Endodermal cell (in vitro differentiated cells): ENCODE measurements around the gene TPTE2. TPM values are rescaled to one million over a fixed set of nuclear protein-coding genes. Genes with fewer than 3 reads are reported as not detected.
"Not testable (repeated sequence)": the region's sequence is repeated elsewhere in the genome, so short reads cannot be mapped to it uniquely, and the experiment has no call there.

Experiments used
- DNase-seq: peaks from one replicate; pipeline ENCODE4 v3.0.0-alpha.2; 2017
- H3K27ac ChIP-seq: 2 replicates; pipeline ENCODE4 v1.5.1; 2013; ENCODE audit warnings: mild to moderate bottlenecking, low read depth, low read length, moderate library complexity
- H3K27me3 ChIP-seq: 2 replicates; pipeline ENCODE4 v1.6.1; 2013; ENCODE audit warnings: mild to moderate bottlenecking, low read length, moderate library complexity; ENCODE audit not compliant: insufficient read depth, control insufficient read depth, poor library complexity, severe bottlenecking
- H3K36me3 ChIP-seq: 2 replicates; pipeline ENCODE4 v1.7.0; 2013; ENCODE audit warnings: mild to moderate bottlenecking, low read length, moderate library complexity; ENCODE audit not compliant: control insufficient read depth, insufficient read depth
- H3K4me1 ChIP-seq: one replicate; pipeline ENCODE4 v1.7.0; 2013; ENCODE audit warnings: low read length; ENCODE audit not compliant: control insufficient read depth, insufficient read depth
- H3K4me3 ChIP-seq: 2 replicates; pipeline ENCODE4 v1.5.1; 2013; ENCODE audit warnings: mild to moderate bottlenecking, low read length, moderate library complexity
- H3K9ac ChIP-seq: 2 replicates; pipeline ENCODE4 v1.6.1; 2013; ENCODE audit warnings: mild to moderate bottlenecking, low read length, moderate library complexity; ENCODE audit not compliant: poor library complexity, severe bottlenecking; ENCODE audit errors: extremely low read depth
- H3K9me3 ChIP-seq: 2 replicates; pipeline ENCODE4 v1.6.1; 2013; ENCODE audit warnings: mild to moderate bottlenecking, low read length, moderate library complexity; ENCODE audit not compliant: control insufficient read depth
- H3K27ac Mint-ChIP-seq: 2 replicates; pipeline ENCODE4 v1.8.0; 2020; ENCODE audit warnings: mixed read lengths
- H3K27me3 Mint-ChIP-seq: 2 replicates; pipeline ENCODE4 v1.8.0; 2021; ENCODE audit warnings: mild to moderate bottlenecking, mixed read lengths; ENCODE audit not compliant: insufficient read depth
- H3K36me3 Mint-ChIP-seq: 2 replicates; pipeline ENCODE4 v1.8.0; 2020; ENCODE audit warnings: low read depth, mixed read lengths
- H3K4me1 Mint-ChIP-seq: 2 replicates; pipeline ENCODE4 v1.8.0; 2020; ENCODE audit warnings: mixed read lengths
- H3K4me3 Mint-ChIP-seq: 2 replicates; pipeline ENCODE4 v1.8.0; 2020; ENCODE audit warnings: mild to moderate bottlenecking, moderate library complexity, mixed read lengths
- H3K9me3 Mint-ChIP-seq: 2 replicates; pipeline ENCODE4 v1.8.0; 2020; ENCODE audit warnings: mild to moderate bottlenecking, mixed read lengths
- WGBS, 2 experiments: methylation state at CpG; one replicate each; pipeline versions ENCODE4 v1.1.5 to v1.1.7; 2013; ENCODE audit warnings: missing lambda C conversion rate in 2 of 2, mixed read lengths in 1 of 2; ENCODE audit not compliant: insufficient coverage in 1 of 2, insufficient read length in 1 of 2; 5-methylcytosine and 5-hydroxymethylcytosine counted together
- long read RNA-seq, 4 experiments: library from polyadenylated mRNA in 2 of 4; library from RNA in 1 of 4; library from capped mRNA in 1 of 4; stranded (forward) in 3 of 4; unstranded in 1 of 4; transcript quantifications; one replicate each; pipeline ENCODE4 v2.0.0, GENCODE V29; 2020 to 2021; ENCODE audit warnings: inconsistent platforms in 1 of 4
- polyA plus RNA-seq, 2 experiments: library from polyadenylated mRNA; stranded (reverse); fragments of 50-300 nt; gene quantifications; one replicate each; pipeline ENCODE4 v1.2.3, GENCODE V29; 2013
- total RNA-seq, 2 donors: library from RNA; stranded (reverse); fragmentation: NEBNext Ultra II Directional in 1 of 2; extraction: Animal tissue kit (Norgen Biotek cat#: 25700) in 1 of 2; gene quantifications; 2 replicates in 1 of 2; 3 replicates in 1 of 2; pipeline ENCODE4 v1.2.1, GENCODE V29; 2021
- TF ChIP-seq, protein P1 (sequence below): fragments of 200-600 bp; sonication (generic); conservative IDR thresholded peaks from 2 replicates; pipeline ENCODE4 v1.5.0; 2021; ENCODE audit warnings: antibody characterized with exemption, mild to moderate bottlenecking

The TPTE2 gene
- not detected for total RNA-seq
- polyA plus RNA-seq (2013, experiment 1 of 2) = 0.18 TPM
- 0.21 TPM for polyA plus RNA-seq (2013, experiment 2 of 2)
- long read RNA-seq, experiment 1 = 0 reads
- long read RNA-seq, experiment 2 = 0 reads
- long read RNA-seq, experiment 3 = 0 reads
- long read RNA-seq, experiment 4 = 0 reads

DNA sequence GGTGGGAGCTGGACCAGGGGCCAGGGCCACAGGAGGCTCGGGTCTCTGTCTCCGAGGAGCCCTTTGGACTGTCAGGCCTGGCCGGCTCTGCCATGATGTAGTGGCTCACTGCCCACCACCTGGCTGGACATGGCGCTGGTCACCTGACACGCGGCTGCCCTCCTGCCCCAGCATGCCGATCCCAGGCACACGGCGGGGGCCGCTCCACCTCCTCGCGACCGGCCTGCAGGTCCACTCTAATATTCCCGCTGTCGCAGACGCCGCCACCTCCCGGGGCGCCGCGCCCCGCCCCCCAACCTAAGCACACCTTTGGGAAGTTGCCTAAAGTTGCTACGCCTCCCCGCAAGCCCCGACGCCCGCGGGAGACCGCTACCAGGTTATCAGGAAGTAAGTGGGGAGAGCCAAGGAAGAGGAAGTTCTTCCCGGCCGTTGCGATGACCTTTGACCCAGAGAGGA is at the start of gene TPTE2:
TSS of gene TPTE2 (minus strand) at position 406 of the 456 bp plus-strand sequence. CDS start 58,298 bp downstream, outside the sequence.
- not testable (repeated sequence) for H3K4me3 ChIP-seq, H3K9ac ChIP-seq, H3K27me3 ChIP-seq, H3K27me3 Mint-ChIP-seq, H3K4me3 Mint-ChIP-seq, H3K27ac ChIP-seq, H3K4me1 ChIP-seq, H3K36me3 Mint-ChIP-seq, DNase-seq, H3K4me1 Mint-ChIP-seq, H3K36me3 ChIP-seq, H3K27ac Mint-ChIP-seq
- peaks cover 15% of the 10 kb centered on the region for H3K9me3 ChIP-seq
- WGBS, 2 experiments = 91 to 94% methylated on average over 10 to 32 of the region's 32 CpGs
- H3K9me3 Mint-ChIP-seq = peaks cover 42% of the 10 kb centered on the region

DNA sequence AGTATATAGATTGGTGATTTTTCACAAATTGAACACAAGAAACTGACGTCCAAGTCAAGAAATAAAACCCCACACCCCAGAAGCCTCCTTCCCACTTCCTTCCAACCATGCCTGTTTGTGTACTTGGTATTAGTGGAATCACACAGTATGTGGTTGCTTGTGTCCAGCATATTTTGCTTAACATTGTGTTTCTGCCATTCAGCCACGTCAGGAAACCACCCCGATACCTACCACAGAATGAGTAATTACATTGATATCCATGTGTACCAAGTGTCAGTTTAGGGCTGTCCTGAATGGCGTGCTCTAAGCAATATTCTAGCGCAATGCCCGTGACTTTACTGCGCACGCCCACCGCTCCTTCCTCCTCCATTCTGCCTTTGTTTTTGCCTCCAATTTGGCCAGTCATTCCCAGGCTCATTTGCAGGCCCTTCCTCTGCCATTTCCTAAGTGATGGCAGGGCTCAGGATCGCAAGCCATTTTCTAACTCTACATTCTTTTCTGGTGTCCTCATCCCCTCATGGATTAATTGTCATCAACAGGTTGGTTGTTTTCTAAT is 46.3 kb upstream of the TPTE2 start:
- H3K4me1 Mint-ChIP-seq = no peaks in the 10 kb centered on the region
- Histone ChIP-seq H3K9ac (no peak overlapping the region), H3K9me3 (peaks cover 27% of the 10 kb centered on the region), H3K27ac (no peak overlapping the region), H3K4me3 (no peak overlapping the region), H3K4me1 (no peaks in the 10 kb centered on the region), H3K27me3 (peaks cover 23% of the 10 kb centered on the region), H3K36me3 (no peaks in the 10 kb centered on the region)
- TF ChIP-seq, protein P1, sequence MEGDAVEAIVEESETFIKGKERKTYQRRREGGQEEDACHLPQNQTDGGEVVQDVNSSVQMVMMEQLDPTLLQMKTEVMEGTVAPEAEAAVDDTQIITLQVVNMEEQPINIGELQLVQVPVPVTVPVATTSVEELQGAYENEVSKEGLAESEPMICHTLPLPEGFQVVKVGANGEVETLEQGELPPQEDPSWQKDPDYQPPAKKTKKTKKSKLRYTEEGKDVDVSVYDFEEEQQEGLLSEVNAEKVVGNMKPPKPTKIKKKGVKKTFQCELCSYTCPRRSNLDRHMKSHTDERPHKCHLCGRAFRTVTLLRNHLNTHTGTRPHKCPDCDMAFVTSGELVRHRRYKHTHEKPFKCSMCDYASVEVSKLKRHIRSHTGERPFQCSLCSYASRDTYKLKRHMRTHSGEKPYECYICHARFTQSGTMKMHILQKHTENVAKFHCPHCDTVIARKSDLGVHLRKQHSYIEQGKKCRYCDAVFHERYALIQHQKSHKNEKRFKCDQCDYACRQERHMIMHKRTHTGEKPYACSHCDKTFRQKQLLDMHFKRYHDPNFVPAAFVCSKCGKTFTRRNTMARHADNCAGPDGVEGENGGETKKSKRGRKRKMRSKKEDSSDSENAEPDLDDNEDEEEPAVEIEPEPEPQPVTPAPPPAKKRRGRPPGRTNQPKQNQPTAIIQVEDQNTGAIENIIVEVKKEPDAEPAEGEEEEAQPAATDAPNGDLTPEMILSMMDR = no peak
- peaks cover 5% of the 10 kb centered on the region for H3K36me3 Mint-ChIP-seq
- no peak overlapping the region for H3K4me3 Mint-ChIP-seq
- H3K27ac Mint-ChIP-seq = no peak overlapping the region
- 93 to 94% methylated on average over 7 to 9 of the region's 10 CpGs for WGBS, 2 experiments
- peaks cover 67% of the 10 kb centered on the region for H3K9me3 Mint-ChIP-seq
- DNase-seq = no peak
- H3K27me3 Mint-ChIP-seq = peaks cover 23% of the 10 kb centered on the region

DNA sequence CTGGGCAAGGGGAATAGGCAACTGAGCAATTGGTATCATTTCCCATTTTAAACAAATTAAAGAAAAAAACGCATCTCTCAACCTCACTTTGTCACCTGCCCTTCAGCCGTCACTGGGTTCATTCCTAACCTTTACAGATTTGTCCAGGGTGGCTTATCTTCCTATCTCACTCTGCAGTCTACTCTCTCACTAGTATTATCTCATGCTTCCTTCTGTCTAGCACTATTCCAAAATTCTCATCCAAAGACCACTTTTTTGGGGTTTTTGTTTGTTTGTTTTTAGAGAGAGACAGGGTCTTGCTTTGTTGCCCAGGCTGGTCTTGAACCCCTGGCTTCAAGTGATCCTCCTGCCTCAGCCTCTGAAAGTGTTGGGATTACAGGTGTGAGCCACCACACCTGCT is 45.4 kb upstream of the TPTE2 start:
- Mint-ChIP-seq H3K4me3 (no peak overlapping the region), H3K36me3 (peaks cover 5% of the 10 kb centered on the region), H3K9me3 (peaks cover 66% of the 10 kb centered on the region), H3K27ac (no peak overlapping the region), H3K27me3 (peaks cover 28% of the 10 kb centered on the region), H3K4me1 (no peaks in the 10 kb centered on the region)
- Histone ChIP-seq H3K27ac (no peak overlapping the region), H3K4me1 (no peaks in the 10 kb centered on the region), H3K36me3 (no peaks in the 10 kb centered on the region), H3K9me3 (peaks cover 27% of the 10 kb centered on the region), H3K27me3 (peaks cover 31% of the 10 kb centered on the region), H3K4me3 (no peak overlapping the region), H3K9ac (no peak overlapping the region)
- TF ChIP-seq, protein P1 = no peak
- WGBS, 2 experiments = 78 to 79% methylated on average over 2 of the region's 2 CpGs
- DNase-seq = no peak

DNA sequence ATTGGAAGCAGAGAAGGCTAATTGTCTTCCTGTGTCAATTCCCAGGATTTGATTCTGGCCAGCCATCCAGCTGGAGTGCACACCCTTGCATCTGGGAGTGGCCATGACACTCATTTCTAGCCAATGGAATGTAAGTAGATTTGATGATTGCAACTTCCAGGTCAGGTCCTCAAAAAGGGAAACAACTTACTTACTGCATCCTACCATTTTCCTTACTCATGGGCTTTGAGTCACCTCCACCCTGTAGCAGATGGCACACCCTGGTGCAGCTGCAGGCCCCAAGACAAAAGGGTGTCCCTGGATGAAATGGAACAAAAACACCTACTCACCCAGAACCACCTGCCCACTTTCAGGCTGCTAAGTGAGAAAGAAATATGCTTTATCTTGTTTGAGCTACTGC is 44.8 kb upstream of the TPTE2 start:
- Mint-ChIP-seq H3K4me3 (no peak overlapping the region), H3K9me3 (peaks cover 65% of the 10 kb centered on the region), H3K27ac (no peak overlapping the region), H3K36me3 (peaks cover 5% of the 10 kb centered on the region), H3K4me1 (no peaks in the 10 kb centered on the region), H3K27me3 (peaks cover 33% of the 10 kb centered on the region)
- TF ChIP-seq, protein P1 = no peak
- H3K36me3 ChIP-seq = no peaks in the 10 kb centered on the region
- H3K27me3 ChIP-seq = peaks cover 37% of the 10 kb centered on the region
- no peak overlapping the region for H3K9ac ChIP-seq
- DNase-seq = no peak
- H3K27ac ChIP-seq = no peak overlapping the region
- H3K4me1 ChIP-seq = no peaks in the 10 kb centered on the region
- peaks cover 27% of the 10 kb centered on the region for H3K9me3 ChIP-seq
- no peak overlapping the region for H3K4me3 ChIP-seq
